Bronchial epithelial cell (primary cell): ENCODE measurements around the gene GCNA. TPM values are rescaled to one million over a fixed set of nuclear protein-coding genes. Genes with fewer than 3 reads are reported as not detected.

ENCODE experiments used
- DNase-seq: peaks from one replicate; pipeline ENCODE4 v3.0.0-alpha.2; 2010; ENCODE audit warnings: low read depth
- FAIRE-seq: peaks from 2 replicates; lab custom pipeline; 2011; peaks lifted over from hg19 to GRCh38; lab: Jason Lieb, UNC
- H3K27me3 ChIP-seq: 2 replicates; pipeline ENCODE4 v1.5.1; 2011; ENCODE audit warnings: low read length; ENCODE audit not compliant: control insufficient read depth, insufficient read depth
- H3K36me3 ChIP-seq: 2 replicates; pipeline ENCODE4 v1.5.1; 2011; ENCODE audit warnings: low read length; ENCODE audit not compliant: control insufficient read depth, insufficient read depth
- H3K4me3 ChIP-seq: 2 replicates; pipeline ENCODE4 v1.5.1; 2011; ENCODE audit warnings: mild to moderate bottlenecking, low read depth, low read length, control low read depth
- CTCF ChIP-seq: IDR thresholded peaks from 2 replicates; pipeline ENCODE4 v1.5.1; 2011; ENCODE audit warnings: mild to moderate bottlenecking, moderate library complexity, low read length, control low read depth, inconsistent platforms; ENCODE audit not compliant: insufficient read depth, severe bottlenecking
- total RNA-seq: library from RNA; depleted of rRNA; stranded (reverse); fragments of >200 nt; gene quantifications from 2 replicates; pipeline ENCODE4 v1.2.1, GENCODE V29; 2014

Gene GCNA, protein sequence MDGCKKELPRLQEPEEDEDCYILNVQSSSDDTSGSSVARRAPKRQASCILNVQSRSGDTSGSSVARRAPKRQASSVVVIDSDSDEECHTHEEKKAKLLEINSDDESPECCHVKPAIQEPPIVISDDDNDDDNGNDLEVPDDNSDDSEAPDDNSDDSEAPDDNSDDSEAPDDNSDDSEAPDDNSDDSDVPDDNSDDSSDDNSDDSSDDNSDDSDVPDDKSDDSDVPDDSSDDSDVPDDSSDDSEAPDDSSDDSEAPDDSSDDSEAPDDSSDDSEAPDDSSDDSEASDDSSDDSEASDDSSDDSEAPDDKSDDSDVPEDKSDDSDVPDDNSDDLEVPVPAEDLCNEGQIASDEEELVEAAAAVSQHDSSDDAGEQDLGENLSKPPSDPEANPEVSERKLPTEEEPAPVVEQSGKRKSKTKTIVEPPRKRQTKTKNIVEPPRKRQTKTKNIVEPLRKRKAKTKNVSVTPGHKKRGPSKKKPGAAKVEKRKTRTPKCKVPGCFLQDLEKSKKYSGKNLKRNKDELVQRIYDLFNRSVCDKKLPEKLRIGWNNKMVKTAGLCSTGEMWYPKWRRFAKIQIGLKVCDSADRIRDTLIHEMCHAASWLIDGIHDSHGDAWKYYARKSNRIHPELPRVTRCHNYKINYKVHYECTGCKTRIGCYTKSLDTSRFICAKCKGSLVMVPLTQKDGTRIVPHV
- total RNA-seq: 1.6 and 1.7 TPM in 2 replicates

- Histone ChIP-seq H3K4me3 (no peak within 1 kb of the TSS), H3K36me3 (peaks cover 2% of the 10 kb centered on the region), H3K27me3 (no peaks in the 10 kb centered on the region)
- TF ChIP-seq CTCF: no peak
- DNase-seq: no peak
- no peak for FAIRE-seq
These were observed at the start of gene GCNA for GRCh38 chrX:71578253-71579135. Gene GCNA, plus strand, starts transcription at chrX:71578437. Its CDS starts 2,385 bp downstream, at chrX:71580822.

DNA sequence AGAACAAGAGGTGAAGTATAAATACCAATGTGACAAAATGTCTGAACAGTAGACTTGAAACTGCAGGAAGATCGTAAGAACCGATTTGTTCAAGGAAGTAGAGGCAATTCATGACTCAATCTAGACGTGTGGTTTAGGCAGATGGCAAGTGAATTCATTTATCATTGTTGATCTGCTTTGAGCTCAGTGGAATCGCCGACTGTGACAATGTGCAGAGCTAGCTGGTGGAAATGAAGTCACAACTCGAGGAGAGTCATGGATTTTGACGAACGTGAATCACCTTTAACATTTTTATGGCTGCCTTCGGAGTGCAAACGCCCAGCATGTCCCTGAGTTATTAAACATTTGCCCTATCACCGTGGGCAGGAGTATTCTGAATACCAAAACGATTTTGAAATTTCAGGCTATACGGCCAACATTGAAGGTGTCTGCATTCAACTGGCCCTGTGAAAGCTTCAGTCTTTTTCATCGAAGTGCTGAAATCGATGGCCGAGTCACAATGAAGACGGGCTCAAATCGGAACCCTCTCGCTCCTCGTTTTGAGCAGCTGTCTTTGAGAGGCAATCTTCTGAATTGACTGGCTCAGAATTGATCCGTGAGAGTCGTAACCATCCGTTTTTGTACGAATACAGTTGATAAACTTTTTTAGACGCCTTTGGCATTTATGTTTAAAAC is 46.0 kb upstream of the GCNA start:
- no peaks in the 10 kb centered on the region for H3K27me3 ChIP-seq
- H3K4me3 ChIP-seq: peak overlapping the region; percentile 84
- DNase-seq (peak; percentile 65), FAIRE-seq (no peak)
- TF ChIP-seq CTCF: no peak
- H3K36me3 ChIP-seq: no peaks in the 10 kb centered on the region

DNA sequence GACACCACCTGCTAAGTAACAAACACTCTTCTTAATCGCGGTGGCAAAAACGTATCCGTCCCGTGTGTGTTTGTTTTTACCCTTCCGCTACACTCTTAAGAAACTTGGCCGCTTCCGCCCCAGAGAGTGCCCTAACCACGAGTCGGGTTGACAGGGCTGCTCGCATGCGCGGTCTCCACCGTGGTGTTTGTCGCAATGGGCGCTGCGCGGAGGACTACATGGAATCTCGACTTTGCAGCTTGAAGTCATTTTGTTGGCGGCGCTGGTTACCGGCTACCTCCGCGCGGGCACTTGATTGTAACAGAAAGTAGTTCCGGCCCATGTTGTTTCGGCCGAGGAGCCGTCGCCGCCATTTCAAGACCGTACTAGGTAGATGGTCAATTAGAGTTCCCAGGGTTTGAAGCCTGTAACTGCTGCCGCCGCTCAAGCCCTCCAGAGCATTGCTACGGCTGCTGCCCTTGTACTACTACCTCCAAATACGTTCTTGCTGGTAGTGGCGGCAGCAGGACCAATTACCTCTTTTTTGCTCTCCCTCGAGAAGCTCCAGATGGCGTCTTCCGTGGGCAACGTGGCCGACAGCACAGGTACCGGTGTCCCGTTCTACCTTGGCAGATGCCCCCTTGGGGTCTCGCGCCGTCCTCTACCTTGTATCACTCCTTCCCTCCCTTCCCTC is 45.3 kb upstream of the GCNA start, which contains the start of gene OGT:
TSS of gene OGT (plus strand) at position 352 of the 673 bp plus-strand sequence. CDS start at position 548, 196 bp downstream.
- Histone ChIP-seq H3K27me3 (no peaks in the 10 kb centered on the region), H3K36me3 (peaks cover 2% of the 10 kb centered on the region), H3K4me3 (peak within 1 kb of the TSS; percentile 84)
- FAIRE-seq (no peak), DNase-seq (peak; percentile 86)
- no peak for TF ChIP-seq CTCF

GRCh38 chrX:71533516-71533850 is 44.8 kb upstream of the GCNA start:
- peaks cover 2% of the 10 kb centered on the region for H3K36me3 ChIP-seq
- no peak for TF ChIP-seq CTCF
- FAIRE-seq (no peak), DNase-seq (no peak)
- H3K4me3 ChIP-seq: peak overlapping the region; percentile 84
- no peaks in the 10 kb centered on the region for H3K27me3 ChIP-seq
